Measurements from ENCODE around the gene DNER. TPM values are rescaled to one million over a fixed set of nuclear protein-coding genes. Genes with fewer than 3 reads are reported as not detected.

The DNER gene
- total RNA-seq, 1 experiment from 2014 or later = 2.9 TPM

GRCh38 chr2:229669841-229670240 is 44.5 kb downstream of the DNER start:
- H3K4me3 ChIP-seq (replicated peaks in 1 of 2; ENCODE audit: low read depth in 1 of 2, low read length in 2 of 2) = no peak overlapping the region
- ChIA-PET POLR2A (no interaction called here), CTCF (no interaction called here), RAD21 (ENCODE audit: low non-redundant PET in 1 of 2, low total read pairs in 2 of 2, uncharacterized antibody in 2 of 2, unreplicated experiment in 2 of 2) (no interaction called here)
- H3K4me1 ChIP-seq (ENCODE audit: control insufficient read depth in 1 of 2, insufficient read depth in 2 of 2, low read length in 2 of 2) = no peaks in the 10 kb centered on the region
- peaks cover 43% of the 10 kb centered on the region for H3K27me3 ChIP-seq (ENCODE audit: insufficient read depth, low read length)
- H4K20me1 ChIP-seq (ENCODE audit: insufficient read depth) = no peaks in the 10 kb centered on the region
- no peak for ATAC-seq
- no peaks in the 10 kb centered on the region for H3K9me2 ChIP-seq (ENCODE audit: insufficient read depth)
- no peaks in the 10 kb centered on the region for H3K9me3 ChIP-seq (ENCODE audit: control insufficient read depth in 1 of 2, insufficient read depth in 1 of 2, low read depth in 1 of 2, low read length in 2 of 2)
- no peak overlapping the region for H3K27ac ChIP-seq (ENCODE audit: low read depth, low read length)
- H3K9ac ChIP-seq (ENCODE audit: low read length) = no peak overlapping the region
- intact Hi-C loops (cut with micrococcal nuclease) = no loop called here
- H3K36me3 ChIP-seq (ENCODE audit: control insufficient read depth in 1 of 2, insufficient read depth in 2 of 2, low read length in 2 of 2) = no peaks in the 10 kb centered on the region
- TF ChIP-seq ELF1 (IDR thresholded peaks at IDR 0.05; ENCODE audit: borderline replicate concordance, low read depth) = no peak
- no peak for TF ChIP-seq FOSL1 (IDR thresholded peaks at IDR 0.05; ENCODE audit: low read depth)
- H2AFZ ChIP-seq (ENCODE audit: low read depth, low read length, poor library complexity, severe bottlenecking) = no peak overlapping the region
- H3K4me2 ChIP-seq (ENCODE audit: low read length) = no peak overlapping the region
- DNase-seq (ENCODE audit: low read depth, low spot score) = no peak
- no TSS peak for BruUV-seq (replicated peaks)
- H3K79me2 ChIP-seq (ENCODE audit: insufficient read depth, low read length) = no peaks in the 10 kb centered on the region

GRCh38 chr2:229666811-229667210 is 47.5 kb downstream of the DNER start:
- Histone ChIP-seq H3K9me3 (ENCODE audit: control insufficient read depth in 1 of 2, insufficient read depth in 1 of 2, low read depth in 1 of 2, low read length in 2 of 2) (no peaks in the 10 kb centered on the region), H3K27me3 (ENCODE audit: insufficient read depth, low read length) (peaks cover 18% of the 10 kb centered on the region; the same call in 1 of the 2 replicates), H3K4me1 (ENCODE audit: control insufficient read depth in 1 of 2, insufficient read depth in 2 of 2, low read length in 2 of 2) (no peaks in the 10 kb centered on the region), H3K27ac (ENCODE audit: low read depth, low read length) (no peak overlapping the region), H3K79me2 (ENCODE audit: insufficient read depth, low read length) (no peaks in the 10 kb centered on the region), H3K9ac (ENCODE audit: low read length) (no peak overlapping the region), H3K4me2 (ENCODE audit: low read length) (no peak overlapping the region), H2AFZ (ENCODE audit: low read depth, low read length, poor library complexity, severe bottlenecking) (no peak overlapping the region), H3K4me3 (replicated peaks in 1 of 2; ENCODE audit: low read depth in 1 of 2, low read length in 2 of 2) (no peak overlapping the region), H4K20me1 (ENCODE audit: insufficient read depth) (no peaks in the 10 kb centered on the region), H3K36me3 (ENCODE audit: control insufficient read depth in 1 of 2, insufficient read depth in 2 of 2, low read length in 2 of 2) (no peaks in the 10 kb centered on the region), H3K9me2 (ENCODE audit: insufficient read depth) (no peaks in the 10 kb centered on the region)
- ChIA-PET RAD21 (ENCODE audit: low non-redundant PET in 1 of 2, low total read pairs in 2 of 2, uncharacterized antibody in 2 of 2, unreplicated experiment in 2 of 2) (no interaction called here), CTCF (no interaction called here), POLR2A (no interaction called here)
- no peak for DNase-seq (ENCODE audit: low read depth, low spot score)
- intact Hi-C loops (cut with micrococcal nuclease) = no loop called here
- ATAC-seq = no peak
- BruUV-seq (replicated peaks) = no TSS peak
- TF ChIP-seq CEBPB (IDR thresholded peaks at IDR 0.05; ENCODE audit: low read depth) = no peak
- no peak for TF ChIP-seq ZBTB33 (IDR thresholded peaks at IDR 0.05; ENCODE audit: extremely low read depth, insufficient replicate concordance, low read length)
- TF ChIP-seq ELF1 (IDR thresholded peaks at IDR 0.05; ENCODE audit: borderline replicate concordance, low read depth) = no peak
- TF ChIP-seq TCF7L2 (IDR thresholded peaks at IDR 0.05; ENCODE audit: borderline replicate concordance, extremely low read depth, insufficient read depth, insufficient read length) = no peak
- TF ChIP-seq CBX3 (IDR thresholded peaks at IDR 0.05; ENCODE audit: low read depth) = no peak
- no peak for TF ChIP-seq RAD21 (IDR thresholded peaks at IDR 0.05; ENCODE audit: low read depth)
- no peak for TF ChIP-seq SP1 (IDR thresholded peaks at IDR 0.05; ENCODE audit: low read depth)
- TF ChIP-seq, protein P1, sequence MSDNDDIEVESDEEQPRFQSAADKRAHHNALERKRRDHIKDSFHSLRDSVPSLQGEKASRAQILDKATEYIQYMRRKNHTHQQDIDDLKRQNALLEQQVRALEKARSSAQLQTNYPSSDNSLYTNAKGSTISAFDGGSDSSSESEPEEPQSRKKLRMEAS (IDR thresholded peaks at IDR 0.05) = no peak
- TF ChIP-seq POLR2A (IDR thresholded peaks at IDR 0.05; ENCODE audit: borderline replicate concordance, extremely low read depth, insufficient read depth, insufficient read length) = no peak
- TF ChIP-seq ZNF274 (IDR thresholded peaks at IDR 0.05; ENCODE audit: low read depth, low read length) = no peak
- TF ChIP-seq, protein P2, sequence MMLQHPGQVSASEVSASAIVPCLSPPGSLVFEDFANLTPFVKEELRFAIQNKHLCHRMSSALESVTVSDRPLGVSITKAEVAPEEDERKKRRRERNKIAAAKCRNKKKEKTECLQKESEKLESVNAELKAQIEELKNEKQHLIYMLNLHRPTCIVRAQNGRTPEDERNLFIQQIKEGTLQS (IDR thresholded peaks at IDR 0.05) = no peak
- TF ChIP-seq POLR2AphosphoS5 (IDR thresholded peaks at IDR 0.05; ENCODE audit: low read depth, low read length) = no peak
- TF ChIP-seq SRF (IDR thresholded peaks at IDR 0.05; ENCODE audit: low read depth) = no peak
- TF ChIP-seq ZFX (IDR thresholded peaks at IDR 0.05) = no peak
- TF ChIP-seq, protein P3, sequence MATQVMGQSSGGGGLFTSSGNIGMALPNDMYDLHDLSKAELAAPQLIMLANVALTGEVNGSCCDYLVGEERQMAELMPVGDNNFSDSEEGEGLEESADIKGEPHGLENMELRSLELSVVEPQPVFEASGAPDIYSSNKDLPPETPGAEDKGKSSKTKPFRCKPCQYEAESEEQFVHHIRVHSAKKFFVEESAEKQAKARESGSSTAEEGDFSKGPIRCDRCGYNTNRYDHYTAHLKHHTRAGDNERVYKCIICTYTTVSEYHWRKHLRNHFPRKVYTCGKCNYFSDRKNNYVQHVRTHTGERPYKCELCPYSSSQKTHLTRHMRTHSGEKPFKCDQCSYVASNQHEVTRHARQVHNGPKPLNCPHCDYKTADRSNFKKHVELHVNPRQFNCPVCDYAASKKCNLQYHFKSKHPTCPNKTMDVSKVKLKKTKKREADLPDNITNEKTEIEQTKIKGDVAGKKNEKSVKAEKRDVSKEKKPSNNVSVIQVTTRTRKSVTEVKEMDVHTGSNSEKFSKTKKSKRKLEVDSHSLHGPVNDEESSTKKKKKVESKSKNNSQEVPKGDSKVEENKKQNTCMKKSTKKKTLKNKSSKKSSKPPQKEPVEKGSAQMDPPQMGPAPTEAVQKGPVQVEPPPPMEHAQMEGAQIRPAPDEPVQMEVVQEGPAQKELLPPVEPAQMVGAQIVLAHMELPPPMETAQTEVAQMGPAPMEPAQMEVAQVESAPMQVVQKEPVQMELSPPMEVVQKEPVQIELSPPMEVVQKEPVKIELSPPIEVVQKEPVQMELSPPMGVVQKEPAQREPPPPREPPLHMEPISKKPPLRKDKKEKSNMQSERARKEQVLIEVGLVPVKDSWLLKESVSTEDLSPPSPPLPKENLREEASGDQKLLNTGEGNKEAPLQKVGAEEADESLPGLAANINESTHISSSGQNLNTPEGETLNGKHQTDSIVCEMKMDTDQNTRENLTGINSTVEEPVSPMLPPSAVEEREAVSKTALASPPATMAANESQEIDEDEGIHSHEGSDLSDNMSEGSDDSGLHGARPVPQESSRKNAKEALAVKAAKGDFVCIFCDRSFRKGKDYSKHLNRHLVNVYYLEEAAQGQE (IDR thresholded peaks at IDR 0.05; ENCODE audit: low read depth) = no peak
- TF ChIP-seq SIN3A (IDR thresholded peaks at IDR 0.05; ENCODE audit: low read depth) = no peak

Measured in HCT116 (cell line).